ACHN (cell line): ENCODE data around the gene SCAP.
"Not testable (repeated sequence)": the region's sequence is repeated elsewhere in the genome, so short reads cannot be mapped to it uniquely, and the experiment has no call there.

Experiments
- DNase-seq: peaks from one replicate; pipeline ENCODE4 v3.0.0-alpha.2; 2015
- in situ Hi-C: cut with HindIII; loops from 2 replicates; pipeline ENCODE4 v1.10.0; 2017; ENCODE audit warnings: low sequenced_read_pairs, low pct_ligation_motif_present, low pct_unique_long_range_greater_than_20kb

The SCAP gene

DNA sequence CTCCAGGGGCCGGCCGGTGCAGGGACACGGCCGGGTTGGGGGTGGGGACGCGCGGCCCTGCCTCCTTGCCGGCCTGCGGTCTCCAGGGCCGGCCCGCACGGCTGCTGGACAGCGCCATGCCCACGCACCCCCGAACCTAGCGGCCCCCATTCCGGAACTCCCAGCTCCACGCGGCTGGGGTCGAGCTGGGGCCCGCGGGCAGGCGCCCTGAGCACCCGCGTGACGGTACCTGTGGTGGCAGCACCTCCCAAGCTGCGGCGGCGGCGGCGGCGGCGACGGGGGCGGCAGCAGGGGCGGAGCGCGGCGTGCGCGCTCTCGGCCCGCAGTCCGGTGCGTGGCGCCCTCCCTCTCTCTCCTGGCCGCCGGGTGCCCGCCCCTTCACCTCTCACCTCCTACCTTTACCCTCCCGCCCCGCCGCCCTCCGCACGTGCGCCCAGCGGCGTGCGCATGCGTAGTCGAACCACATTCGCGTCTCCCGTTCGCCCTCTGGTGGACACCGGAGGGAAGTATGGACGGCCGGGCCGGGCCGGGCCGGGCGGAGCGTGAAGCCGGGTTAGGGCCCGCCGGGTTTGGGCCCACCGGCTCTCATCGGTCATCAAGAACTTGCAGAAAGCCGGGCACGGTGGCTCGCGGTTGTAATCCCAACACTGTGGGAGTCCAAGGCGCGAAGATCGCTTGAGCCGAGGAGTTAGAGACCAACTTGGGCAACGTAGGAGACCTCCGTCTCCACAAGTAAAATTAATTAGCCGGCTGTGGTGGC, at the start of gene SCAP:
Gene SCAP (minus strand): TSS at position 372 of the 760 bp plus-strand sequence. CDS start 32,948 bp downstream, outside the sequence.
- in situ Hi-C loops = no loop called here
- DNase-seq = peak; percentile 80

DNA sequence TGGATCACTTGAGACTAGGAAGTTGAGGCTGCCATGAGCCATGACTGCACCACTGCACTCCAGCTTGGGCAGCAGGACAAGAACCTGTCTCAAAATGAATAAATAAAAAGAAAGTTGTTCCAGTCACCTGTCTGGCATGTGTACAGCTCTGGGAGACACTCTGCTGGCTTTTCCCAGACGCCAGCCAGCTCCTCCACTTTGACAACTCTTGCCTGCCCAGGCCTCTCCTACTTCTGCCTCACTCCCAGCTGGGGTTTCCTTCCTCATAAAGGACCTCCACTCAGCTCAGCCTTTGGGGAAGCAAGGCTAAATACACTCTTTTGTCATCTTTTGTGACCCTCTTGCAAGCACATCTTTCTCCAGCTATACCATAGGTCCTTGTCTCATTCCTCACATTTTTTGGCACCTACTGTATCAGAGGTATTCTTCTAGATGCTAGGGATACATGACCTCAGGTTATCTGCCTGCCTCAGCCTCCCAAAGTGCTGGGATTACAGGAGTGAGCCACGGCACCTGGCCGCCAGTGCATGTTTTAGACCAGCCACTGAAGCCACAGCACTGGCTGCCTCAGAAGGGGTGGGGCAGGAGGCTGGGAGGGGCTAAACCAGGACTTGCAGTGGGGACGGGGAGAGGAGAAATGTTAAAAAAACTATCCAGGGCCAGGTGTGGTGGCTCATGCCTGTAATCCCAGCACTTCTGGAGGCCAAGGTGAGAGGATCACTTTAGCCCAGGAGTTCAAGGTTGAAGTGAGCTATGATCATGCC, 47.8 kb upstream of the SCAP start:
- in situ Hi-C loops = no loop called here
- no peak for DNase-seq

DNA sequence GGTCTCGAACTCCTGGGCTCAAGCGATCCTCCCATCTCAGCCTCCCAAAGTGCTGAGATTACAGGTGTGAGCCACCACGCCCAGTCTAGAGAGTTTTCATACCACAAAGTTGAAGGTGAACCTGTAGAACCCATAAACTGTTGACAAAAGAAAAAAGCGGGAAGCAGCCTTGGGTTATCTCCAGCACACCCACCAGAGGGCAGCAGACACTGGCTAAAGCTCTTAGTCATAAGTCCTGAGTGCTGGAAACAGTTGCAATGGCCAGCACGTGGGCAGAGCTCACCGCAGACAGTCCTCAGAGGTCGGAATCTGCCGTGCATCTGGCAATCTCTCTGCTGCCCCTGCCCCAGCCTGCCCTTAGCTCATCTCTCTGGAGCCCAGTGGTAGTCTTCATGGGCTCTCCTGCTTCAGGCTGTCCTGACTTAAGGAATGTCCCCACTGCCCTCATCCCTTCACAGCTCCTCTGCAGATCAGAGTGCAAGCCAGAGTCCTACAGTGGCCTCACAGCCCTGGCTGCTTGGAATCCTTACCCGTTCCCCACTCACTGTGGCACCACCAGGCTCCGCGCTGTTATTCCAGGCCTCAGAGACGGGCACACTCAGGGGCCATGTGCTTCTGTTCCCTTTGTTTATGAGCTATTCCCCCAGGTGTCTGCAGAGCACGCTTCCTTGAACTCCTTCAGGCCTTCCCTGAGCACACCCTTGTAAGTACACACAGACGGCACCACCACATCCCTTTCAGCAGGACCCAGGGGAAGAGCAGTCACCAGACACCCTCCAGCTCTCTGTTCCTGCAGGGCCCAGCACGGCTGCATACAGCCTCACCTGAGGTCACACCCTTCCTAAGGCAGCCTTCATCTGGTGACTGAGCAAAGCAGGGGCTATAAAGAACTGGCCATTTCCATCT, 46.6 kb upstream of the SCAP start:
- peak; percentile 82 for DNase-seq
- in situ Hi-C loops = no loop called here

DNA sequence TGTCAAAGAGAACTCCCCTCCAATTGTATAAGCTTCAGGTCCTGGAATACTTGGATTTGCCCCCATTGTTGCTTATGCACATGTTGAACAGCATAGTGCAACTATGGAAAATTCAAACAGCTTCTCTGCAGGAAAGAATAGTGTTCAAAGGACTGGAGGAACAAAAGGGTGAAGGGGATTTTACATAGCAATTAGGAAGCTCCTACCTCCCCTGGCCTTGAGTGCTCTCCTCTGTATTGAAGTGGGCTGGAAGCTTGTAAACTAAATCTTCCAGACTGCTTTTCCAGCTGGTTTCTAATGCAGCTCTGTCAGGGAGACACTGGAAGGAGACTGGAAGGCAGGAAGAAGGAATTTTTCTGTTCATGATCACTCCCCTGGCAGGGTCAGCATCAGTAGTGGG, 45.0 kb upstream of the SCAP start:
- in situ Hi-C loops = no loop called here

DNA sequence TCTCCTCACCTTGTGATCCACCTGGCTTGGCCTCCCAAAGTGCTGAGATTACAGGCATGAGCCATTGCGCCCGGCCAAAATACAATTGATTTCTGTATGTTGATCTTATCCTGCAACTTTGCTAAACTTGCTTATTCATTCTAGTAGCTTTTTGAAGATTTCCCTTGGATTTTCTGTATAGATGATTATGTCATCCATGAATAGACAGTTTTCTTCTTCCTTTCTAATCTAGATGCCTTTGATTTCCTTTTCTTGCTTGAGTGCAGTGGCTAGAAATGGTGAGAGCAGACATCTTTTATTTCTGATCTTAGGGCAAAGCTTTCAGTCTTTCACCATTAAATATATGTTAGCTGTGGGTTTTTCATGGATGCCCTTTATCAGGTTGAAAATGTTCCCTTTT, 42.2 kb upstream of the SCAP start:
- DNase-seq = no peak
- in situ Hi-C loops = no loop called here

More for the DNA sequence above, 45.0 kb upstream of the SCAP start:
- no peak for DNase-seq

DNA sequence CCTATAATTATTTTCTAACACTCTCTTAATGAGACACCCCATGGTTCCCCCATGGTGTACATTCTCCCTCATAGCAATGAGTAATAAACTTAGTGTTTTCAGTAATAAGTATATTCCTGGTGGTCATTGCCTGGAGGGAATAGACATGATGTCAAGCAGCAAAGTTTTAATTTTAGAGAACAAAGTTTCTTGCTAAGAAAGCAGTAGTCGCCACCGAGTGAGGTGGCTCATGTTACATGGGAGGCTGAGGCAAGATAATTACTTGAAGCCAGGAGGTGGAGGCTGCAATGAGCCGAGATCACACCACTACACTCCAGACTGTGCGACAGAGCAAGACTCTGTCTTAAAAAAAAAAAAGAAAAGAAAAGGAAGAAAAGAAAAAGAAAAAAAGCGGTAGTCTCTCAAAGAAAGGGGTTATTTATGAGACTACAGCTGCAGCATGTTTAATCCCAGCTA, 40.2 kb upstream of the SCAP start:
- in situ Hi-C loops = no loop called here
- DNase-seq = no peak

DNA sequence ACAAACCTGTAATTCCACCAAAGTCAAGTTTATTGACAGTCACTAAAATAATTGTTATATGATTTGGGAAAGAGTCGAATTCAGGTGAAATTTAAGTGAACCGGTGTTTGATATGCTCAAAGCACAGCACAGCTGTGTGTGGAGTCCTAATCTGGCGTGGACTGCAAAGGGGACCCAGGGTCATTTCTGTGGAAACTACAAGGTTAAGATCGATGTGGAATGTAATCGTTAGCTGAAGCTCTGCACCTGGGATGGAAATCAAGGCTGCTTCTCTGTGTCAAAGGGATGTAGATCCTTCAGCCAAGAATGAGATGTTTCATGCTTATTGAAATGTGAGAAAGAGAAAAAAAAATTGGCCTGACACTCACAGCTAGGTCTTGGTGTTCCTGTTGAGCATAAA, 39.4 kb upstream of the SCAP start:
- DNase-seq = no peak
- in situ Hi-C loops = no loop called here

DNA sequence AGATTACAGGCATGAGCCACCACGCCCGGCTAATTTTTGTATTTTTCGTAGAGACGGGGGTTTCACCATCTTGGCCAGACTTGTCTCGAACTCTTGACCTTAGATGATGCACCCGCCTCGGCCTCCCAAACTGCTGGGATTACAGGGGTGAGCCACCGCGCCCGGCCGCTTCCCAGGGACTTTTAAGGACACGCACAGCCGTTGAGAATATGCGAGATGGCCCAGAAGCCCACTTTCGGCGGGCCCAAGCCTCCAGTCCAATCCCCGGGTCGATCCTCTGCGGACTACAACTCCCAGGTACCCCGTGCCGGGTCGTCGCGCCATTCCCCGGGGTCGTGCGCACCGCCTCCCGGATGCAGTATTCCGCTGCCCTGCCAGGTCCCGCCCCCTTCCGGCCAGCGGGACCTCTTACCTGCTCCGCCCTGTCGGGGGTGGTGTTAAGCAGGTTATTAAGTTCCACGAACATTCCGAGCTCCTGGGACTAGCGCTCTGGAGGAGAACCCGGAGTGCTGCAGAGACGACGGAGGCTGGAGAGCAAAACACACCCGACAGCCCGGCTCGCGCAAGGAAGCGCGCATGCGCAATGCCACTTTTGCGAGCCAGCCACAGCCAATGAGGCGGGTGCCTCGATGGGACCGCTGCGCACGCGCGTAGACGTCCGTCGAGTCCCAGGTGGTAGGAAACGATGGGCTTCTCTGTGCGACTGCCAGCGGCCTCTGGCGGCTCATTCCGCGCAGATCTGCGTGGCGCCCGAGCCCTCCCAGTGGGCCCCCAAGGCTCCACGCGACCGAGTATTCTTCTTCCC, 37.6 kb upstream of the SCAP start, which contains the start of gene ELP6:
Gene ELP6 (minus strand): TSS at position 588 of the 805 bp plus-strand sequence. CDS start 122 bp downstream, at position 466.
- in situ Hi-C loops = no loop called here
- peak; percentile 93 for DNase-seq

DNA sequence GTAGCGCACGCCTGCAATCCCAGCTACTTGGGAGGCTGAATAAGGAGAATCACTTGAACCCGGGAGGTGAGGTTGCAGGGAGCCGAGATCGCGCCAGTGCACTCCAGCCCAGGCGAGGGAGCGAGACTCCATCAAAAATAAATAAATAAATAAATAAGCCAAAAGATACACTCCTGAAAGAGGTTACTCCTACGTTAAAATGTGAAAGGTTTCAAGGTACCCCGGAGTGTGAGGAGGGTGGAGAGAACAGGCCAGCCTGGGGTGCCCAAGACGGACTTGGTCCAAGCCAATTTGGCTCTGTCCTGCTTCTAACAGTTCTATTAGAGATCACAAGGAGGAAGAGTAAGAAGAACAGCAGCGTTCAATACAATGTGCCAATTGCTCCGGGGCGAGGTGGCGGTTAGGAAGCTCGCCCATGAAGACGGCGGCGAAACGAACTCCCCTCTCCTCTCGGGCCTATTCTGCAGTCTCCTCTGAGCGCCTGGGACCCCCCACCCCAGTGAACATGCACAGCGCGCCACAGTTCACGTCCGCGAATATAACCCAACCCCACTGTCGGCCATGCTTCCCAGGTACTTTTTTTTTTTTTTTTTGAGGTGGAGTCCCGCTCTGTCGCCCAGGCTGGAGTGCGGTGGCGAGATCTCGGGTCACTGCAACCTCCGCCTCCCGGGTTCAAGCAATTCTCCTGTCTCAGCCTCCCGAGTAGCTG, 36.8 kb upstream of the SCAP start:
- DNase-seq = peak; percentile 12
- in situ Hi-C loops = no loop called here

DNA sequence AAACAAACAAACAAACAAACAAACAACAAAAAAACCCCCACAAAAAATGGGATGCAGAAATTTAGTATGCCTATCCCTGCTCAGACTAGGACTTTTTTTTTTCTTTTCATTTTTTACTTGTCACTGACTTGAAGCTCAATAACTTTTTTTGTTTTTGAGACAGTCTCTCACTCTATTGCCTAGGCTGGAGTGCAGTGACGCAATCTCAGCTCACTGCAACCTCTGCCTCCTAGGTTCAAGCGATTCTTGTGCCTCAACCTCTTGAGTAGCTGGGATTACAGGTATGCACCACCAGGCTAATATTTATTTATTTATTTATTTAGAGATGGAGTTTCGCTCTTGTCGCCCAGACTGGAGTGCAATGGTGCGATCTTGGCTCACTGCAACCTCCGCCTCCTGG, 29.5 kb upstream of the SCAP start:
- in situ Hi-C loops, DNase-seq: not testable (repeated sequence)

DNA sequence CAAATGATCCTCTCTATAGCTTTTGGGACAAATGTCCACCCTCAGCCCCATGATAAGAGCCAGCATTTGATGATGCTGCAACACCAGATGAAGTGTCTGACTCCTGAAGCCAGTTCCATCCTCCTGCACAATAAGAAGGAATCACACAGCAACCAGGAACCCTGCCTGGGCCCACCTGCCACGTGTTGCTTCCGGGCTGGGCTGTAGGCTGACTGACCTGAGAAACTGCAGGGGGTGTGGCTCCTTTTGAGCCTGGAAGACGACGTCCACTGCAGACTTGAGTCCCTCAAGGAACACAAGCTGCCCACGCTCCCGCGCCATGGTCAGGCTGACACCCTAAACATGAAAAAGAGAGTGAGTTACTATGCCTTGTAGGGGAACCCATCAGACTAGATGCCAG, 28.4 kb upstream of the SCAP start:
- no peak for DNase-seq
- in situ Hi-C loops = no loop called here

DNA sequence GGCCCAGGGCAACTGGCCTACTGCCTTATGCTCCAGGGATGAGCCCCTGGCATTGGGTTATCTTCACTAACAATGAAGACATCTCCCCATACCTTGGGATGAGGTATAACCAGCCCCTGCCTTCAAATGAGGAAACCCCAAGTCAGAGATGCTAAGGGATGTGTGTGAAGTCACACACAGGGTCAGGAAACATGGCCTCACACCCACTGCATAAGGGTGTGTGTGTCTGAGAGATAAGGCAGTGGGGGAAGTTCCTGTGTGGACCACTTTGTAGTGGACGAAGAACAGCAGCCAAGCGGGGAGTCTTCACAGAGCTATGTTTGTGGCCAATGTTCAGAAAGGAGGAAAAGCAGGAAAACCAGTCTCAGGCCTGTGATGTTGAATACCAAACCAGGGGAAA, 27.3 kb upstream of the SCAP start:
- in situ Hi-C loops = no loop called here
- no peak for DNase-seq

DNA sequence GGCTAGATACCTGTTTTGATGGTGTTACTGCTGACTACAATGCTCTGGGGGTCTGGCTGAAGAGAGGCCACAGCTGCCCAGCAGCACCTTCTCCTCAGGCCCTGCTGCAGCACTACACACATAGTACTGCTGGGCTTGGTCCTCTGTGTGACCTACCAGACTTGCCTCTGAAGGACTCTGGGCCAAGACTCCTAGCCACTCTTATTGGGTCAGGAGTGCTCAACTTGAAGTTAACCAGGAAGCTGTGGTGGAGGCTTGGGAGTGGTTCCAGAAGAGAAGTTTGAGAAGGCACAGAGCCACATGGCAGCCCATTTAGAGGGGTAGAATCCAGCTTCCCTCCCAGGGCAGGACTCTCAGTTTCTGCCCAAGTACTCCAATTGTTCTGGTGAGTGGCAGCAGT, 21.2 kb upstream of the SCAP start:
- no peak for DNase-seq
- in situ Hi-C loops = no loop called here

DNA sequence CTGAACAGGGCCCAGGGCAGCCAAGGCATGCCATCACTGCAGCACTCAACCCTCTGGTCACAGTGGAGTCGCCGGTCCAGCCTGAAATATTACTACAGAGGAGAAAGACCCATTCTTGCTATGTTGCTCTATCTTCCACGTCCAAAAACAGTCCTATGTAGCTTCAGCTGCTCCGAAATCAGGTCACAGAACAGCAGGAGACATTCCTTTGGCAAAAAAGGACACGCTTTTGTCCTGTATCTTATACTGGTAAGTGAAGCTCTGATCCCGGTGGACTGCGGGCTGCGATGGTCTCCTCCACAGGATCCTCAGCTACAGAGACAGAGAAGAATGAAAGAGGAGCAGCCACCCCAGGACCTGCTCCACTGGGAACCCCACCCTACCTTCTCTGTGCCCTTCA, 20.1 kb upstream of the SCAP start:
- no peak for DNase-seq
- in situ Hi-C loops = no loop called here

DNA sequence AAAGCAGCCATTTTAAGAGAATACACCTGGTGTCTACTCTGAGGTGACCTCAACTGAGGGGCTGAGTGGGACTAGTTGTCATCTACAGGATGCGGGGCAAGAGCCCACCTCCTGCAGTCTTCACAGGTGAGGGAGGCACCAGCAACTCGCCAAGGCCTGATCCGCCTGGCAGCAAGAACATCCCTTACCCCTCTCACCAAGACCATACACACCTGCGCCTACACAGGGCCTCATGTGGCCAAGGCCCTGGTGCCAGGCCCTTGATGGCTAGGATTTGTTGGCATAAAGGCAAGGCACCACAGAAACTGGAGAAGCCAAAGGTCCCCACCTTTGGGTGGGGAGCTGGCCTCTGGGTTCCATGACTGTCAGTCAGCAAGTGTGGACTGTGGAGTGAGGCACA, 19.4 kb upstream of the SCAP start:
- in situ Hi-C loops = no loop called here
- no peak for DNase-seq

DNA sequence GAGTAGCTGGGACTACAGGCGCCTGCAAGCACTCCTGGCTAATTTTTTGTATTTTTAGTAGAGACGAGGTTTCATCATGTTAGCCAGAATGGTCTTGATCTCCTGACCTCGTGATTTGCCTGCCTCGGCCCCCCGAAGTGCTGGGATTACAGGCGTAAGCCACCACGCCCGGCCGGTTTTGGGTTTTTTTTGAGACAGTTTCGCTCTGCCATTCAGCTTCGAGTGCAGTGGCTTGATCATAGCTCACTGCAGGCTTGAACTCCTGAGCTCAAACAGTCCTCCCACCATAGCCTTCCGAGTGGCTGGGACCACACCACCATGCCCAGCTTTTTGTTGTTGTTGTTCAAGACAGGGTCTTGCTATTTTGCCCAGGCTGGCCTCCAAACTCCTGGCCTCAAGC, 16.0 kb upstream of the SCAP start:
- DNase-seq = no peak
- in situ Hi-C loops = no loop called here

DNA sequence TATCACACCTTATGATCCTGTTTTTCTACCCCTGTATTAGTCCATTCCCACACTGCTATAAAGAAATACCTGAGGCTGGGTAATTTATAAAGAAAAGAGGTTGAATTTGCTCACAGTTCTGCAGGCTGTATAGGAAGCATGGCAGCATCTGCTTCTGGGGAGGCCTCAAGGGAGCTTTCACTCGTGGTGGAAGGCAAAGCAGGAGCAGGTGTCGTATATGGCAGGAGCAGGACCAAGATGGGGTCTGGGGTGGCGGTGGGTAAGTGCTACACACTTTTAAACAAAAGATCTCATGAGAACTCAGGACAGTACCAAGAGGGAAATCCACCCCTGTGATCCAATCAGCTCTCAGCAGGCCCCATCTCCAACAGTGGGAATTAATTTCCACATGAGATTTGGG, 15.4 kb upstream of the SCAP start:
- DNase-seq = no peak
- in situ Hi-C loops = no loop called here

DNA sequence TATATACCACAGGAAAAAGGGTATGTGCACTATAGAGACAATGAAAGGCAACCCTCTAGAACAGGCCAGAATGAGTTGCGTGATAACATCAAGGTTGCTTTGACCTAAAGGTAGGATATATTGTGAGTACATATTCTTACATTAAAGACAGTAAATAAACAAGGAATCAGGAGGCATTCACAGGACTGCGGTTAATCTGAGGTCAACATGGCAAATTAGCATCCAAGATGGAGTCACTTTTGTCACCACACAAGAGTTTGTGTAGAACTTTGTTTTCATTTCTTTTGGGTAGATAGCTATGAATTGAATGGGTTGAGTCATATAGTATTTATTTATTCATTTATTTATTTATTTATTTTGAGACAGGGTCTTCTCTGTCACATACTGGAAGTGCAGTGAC, 11.5 kb upstream of the SCAP start:
- DNase-seq = no peak
- in situ Hi-C loops = no loop called here
